ENCODE measurements around the gene KRT74. TPM values are rescaled to one million over a fixed set of nuclear protein-coding genes. Genes with fewer than 3 reads are reported as not detected.
"Not testable (repeated sequence)": the region's sequence is repeated elsewhere in the genome, so short reads cannot be mapped to it uniquely, and the experiment has no call there.

KRT74 gene
- total RNA-seq, 2 donors from 2014 or later, result not detected

DNA sequence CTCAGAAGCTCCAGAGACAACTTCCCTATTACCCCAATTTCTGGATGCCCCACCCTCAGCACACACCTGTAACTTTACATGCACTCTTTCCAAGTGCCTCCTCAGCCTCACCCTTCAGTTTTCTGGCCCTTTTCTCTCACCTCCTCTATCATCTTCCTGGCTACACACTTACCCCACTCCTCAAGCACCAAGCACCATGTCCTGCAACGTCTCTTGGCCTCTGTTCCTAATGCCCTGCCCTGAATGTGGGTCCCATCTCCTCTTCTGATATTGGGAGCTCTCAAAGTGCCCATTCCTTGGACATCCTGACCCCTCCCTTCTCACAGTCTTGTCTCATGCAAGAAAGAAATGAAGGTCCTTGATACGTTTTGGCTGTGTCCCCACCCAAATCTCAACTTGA is 26.4 kb upstream of the KRT74 start:
- H3K27ac ChIP-seq, result no peak overlapping the region
- no peaks in the 10 kb centered on the region for H3K27me3 ChIP-seq (replicated peaks; ENCODE audit: insufficient read depth)
- DNase-seq (ENCODE audit: low spot score) (no peak), ATAC-seq (ENCODE audit: insufficient number of reproducible peaks, low FRiP score, low read depth) (no peak)
- no peaks in the 10 kb centered on the region for H3K36me3 ChIP-seq
- TF ChIP-seq CTCF (IDR thresholded peaks at IDR 0.05), result no peak
- no peaks in the 10 kb centered on the region for H3K4me1 ChIP-seq (ENCODE audit: control insufficient read depth in 1 of 2, low read depth in 2 of 2)
- H3K9me3 ChIP-seq, result no peaks in the 10 kb centered on the region
- no peak overlapping the region for H3K4me3 ChIP-seq

DNA sequence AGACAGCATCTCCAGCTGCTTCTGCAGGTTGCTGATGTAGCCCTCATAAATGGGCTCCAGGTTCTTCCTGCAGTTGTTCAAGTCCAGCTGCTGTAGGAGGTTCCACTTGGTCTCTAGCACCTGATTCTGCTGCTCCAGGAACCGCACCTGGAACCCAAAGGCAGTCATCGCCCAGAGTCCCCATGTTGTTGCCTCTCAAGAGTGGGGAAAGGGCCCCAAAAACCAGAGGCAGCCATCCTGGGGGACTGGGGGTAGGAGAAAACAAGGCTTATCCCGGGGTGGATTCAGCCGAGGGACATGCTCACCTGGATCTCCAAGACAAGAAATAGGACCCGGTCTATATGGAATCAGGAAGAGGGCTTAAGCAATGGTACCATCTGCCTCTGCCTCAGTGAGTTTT is 25.3 kb upstream of the KRT74 start:
- Histone ChIP-seq H3K27ac (no peak overlapping the region), H3K27me3 (replicated peaks; ENCODE audit: insufficient read depth) (no peaks in the 10 kb centered on the region), H3K9me3 (no peaks in the 10 kb centered on the region), H3K4me1 (ENCODE audit: control insufficient read depth in 1 of 2, low read depth in 2 of 2) (no peaks in the 10 kb centered on the region), H3K36me3 (no peaks in the 10 kb centered on the region), H3K4me3 (no peak overlapping the region)
- no peak for TF ChIP-seq CTCF (IDR thresholded peaks at IDR 0.05)
- DNase-seq (ENCODE audit: low spot score) (no peak), ATAC-seq (ENCODE audit: insufficient number of reproducible peaks, low FRiP score, low read depth) (no peak)

DNA sequence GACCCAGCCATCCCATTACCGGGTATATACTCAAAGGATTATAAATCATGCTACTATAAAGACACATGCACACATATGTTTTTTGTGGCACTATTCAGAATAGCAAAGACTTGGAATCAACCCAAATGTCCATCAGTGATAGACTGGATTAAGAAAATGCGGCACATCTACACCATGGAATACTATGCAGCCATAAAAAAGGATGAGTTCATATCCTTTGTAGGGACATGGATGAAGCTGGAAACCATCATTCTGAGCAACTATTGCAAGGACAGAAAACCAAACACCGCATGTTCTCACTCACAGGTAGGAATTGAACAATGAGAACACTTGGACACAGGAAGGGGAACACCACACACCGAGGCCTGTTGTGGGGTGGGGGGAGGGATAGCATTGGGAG is 20.6 kb upstream of the KRT74 start:
- H3K36me3 ChIP-seq; H3K27me3 ChIP-seq (replicated peaks; ENCODE audit: insufficient read depth); H3K4me1 ChIP-seq (ENCODE audit: control insufficient read depth in 1 of 2, low read depth in 2 of 2); DNase-seq (ENCODE audit: low spot score); H3K9me3 ChIP-seq; ATAC-seq (ENCODE audit: insufficient number of reproducible peaks, low FRiP score, low read depth); H3K4me3 ChIP-seq; H3K27ac ChIP-seq: not testable (repeated sequence)

- Histone ChIP-seq H3K4me1 (ENCODE audit: control insufficient read depth in 1 of 2, low read depth in 2 of 2) (no peaks in the 10 kb centered on the region), H3K4me3 (no peak overlapping the region), H3K9me3 (no peaks in the 10 kb centered on the region), H3K36me3 (no peaks in the 10 kb centered on the region), H3K27me3 (replicated peaks; ENCODE audit: insufficient read depth) (no peaks in the 10 kb centered on the region), H3K27ac (no peak overlapping the region)
- DNase-seq (ENCODE audit: low spot score), result no peak
- no peak for ATAC-seq (ENCODE audit: insufficient number of reproducible peaks, low FRiP score, low read depth)
- TF ChIP-seq CTCF (IDR thresholded peaks at IDR 0.05), result no peak
Measured at GRCh38 chr12:52591521-52591920, 17.9 kb upstream of the KRT74 start.

DNA sequence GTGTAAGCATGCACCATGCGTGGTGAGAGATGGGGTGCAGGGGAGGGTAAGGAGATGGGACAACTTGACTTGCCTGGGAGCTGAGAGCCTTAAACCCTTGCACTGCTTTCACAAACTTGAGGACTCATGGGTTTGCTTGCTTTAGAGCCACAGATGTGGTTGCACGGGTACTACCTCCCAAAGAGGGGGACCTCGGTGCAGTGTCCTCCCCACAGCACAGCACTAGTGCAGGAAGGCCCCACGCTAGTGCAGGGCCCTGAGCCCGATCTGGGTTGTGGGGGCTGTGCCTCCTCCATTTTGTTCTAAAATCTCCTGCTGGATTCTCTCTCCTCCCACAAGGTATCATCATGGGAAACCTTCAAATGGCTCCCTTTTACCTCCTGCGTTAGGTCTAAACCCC is 16.4 kb upstream of the KRT74 start:
- H3K9me3 ChIP-seq, result no peaks in the 10 kb centered on the region
- DNase-seq (ENCODE audit: low spot score), result no peak
- no peak overlapping the region for H3K27ac ChIP-seq
- TF ChIP-seq CTCF (IDR thresholded peaks at IDR 0.05), result no peak
- H3K4me1 ChIP-seq (ENCODE audit: control insufficient read depth in 1 of 2, low read depth in 2 of 2), result no peaks in the 10 kb centered on the region
- no peak overlapping the region for H3K4me3 ChIP-seq
- no peaks in the 10 kb centered on the region for H3K27me3 ChIP-seq (replicated peaks; ENCODE audit: insufficient read depth)
- ATAC-seq (ENCODE audit: insufficient number of reproducible peaks, low FRiP score, low read depth), result no peak
- H3K36me3 ChIP-seq, result no peaks in the 10 kb centered on the region

DNA sequence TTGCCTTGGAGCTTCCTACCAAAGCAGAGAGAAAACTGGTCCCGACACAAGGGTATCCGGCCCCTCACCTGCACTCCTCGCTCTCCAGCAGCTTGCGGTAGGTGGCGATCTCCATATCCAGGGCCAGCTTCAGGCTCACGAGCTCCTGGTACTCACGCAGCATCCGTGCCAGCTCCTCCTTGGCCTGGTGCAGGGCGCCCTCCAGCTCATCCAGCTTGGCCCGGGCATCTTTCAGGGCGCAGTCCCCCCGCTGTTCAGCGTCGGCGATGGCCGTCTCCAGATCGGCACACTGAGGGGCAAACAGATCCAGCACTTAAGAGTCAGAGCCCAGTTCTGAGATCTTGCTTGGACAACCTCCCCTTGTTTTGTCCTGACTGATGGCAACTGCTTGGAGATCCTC is 13.9 kb upstream of the KRT74 start:
- no peak for DNase-seq (ENCODE audit: low spot score)
- H3K27ac ChIP-seq, result no peak overlapping the region
- H3K4me3 ChIP-seq, result no peak overlapping the region
- no peaks in the 10 kb centered on the region for H3K9me3 ChIP-seq
- TF ChIP-seq CTCF (IDR thresholded peaks at IDR 0.05), result no peak
- ATAC-seq (ENCODE audit: insufficient number of reproducible peaks, low FRiP score, low read depth), result no peak
- no peaks in the 10 kb centered on the region for H3K4me1 ChIP-seq (ENCODE audit: control insufficient read depth in 1 of 2, low read depth in 2 of 2)
- no peaks in the 10 kb centered on the region for H3K36me3 ChIP-seq
- no peaks in the 10 kb centered on the region for H3K27me3 ChIP-seq (replicated peaks; ENCODE audit: insufficient read depth)

All from thoracic aorta (tissue), 2 donors.